ENCODE measurements around the gene SELENOP.
"Not testable (repeated sequence)": the region's sequence is repeated elsewhere in the genome, so short reads cannot be mapped to it uniquely, and the experiment has no call there.

SELENOP gene

GRCh38 chr5:42825422-42826148 is 13.9 kb upstream of the SELENOP start:
- no peak for DNase-seq

GRCh38 chr5:42824347-42824976 is 12.8 kb upstream of the SELENOP start:
- DNase-seq = no peak

GRCh38 chr5:42822548-42822947 is 10.9 kb upstream of the SELENOP start:
- no peak for DNase-seq

- no peak for DNase-seq
These were observed 8.1 kb upstream of the SELENOP start for GRCh38 chr5:42819745-42820144.

- not testable (repeated sequence) for DNase-seq
These were observed 4.9 kb upstream of the SELENOP start for GRCh38 chr5:42816546-42816945.

- no peak for DNase-seq
These were observed 1.8 kb upstream of the SELENOP start for GRCh38 chr5:42813533-42813932.

GRCh38 chr5:42812620-42813019 is 928 bp upstream of the SELENOP start:
- no peak for DNase-seq

- DNase-seq = no peak
These were observed 680 bp downstream of the SELENOP start for GRCh38 chr5:42810834-42811590.

- DNase-seq = no peak
These were observed 2.6 kb downstream of the SELENOP start for GRCh38 chr5:42808888-42809611.

GRCh38 chr5:42807722-42808447 is 3.8 kb downstream of the SELENOP start:
- DNase-seq = no peak

GRCh38 chr5:42806701-42807262 is 4.9 kb downstream of the SELENOP start:
- DNase-seq = no peak

- no peak for DNase-seq
These were observed 5.5 kb downstream of the SELENOP start for GRCh38 chr5:42806004-42806700.

- DNase-seq = no peak
These were observed 6.9 kb downstream of the SELENOP start for GRCh38 chr5:42804717-42805339.

- no peak for DNase-seq
These were observed 10.1 kb downstream of the SELENOP start for GRCh38 chr5:42801516-42802166.

GRCh38 chr5:42800748-42801330 is 10.9 kb downstream of the SELENOP start:
- DNase-seq = no peak

GRCh38 chr5:42799668-42800114 is 12.0 kb downstream of the SELENOP start:
- no peak for DNase-seq

GRCh38 chr5:42799241-42799608 is 12.5 kb downstream of the SELENOP start:
- no peak for DNase-seq

- no peak for DNase-seq
These were observed 13.1 kb downstream of the SELENOP start for GRCh38 chr5:42798284-42799240.

GRCh38 chr5:42791151-42791550 is 20.5 kb downstream of the SELENOP start:
- no peak for DNase-seq
